ENCODE results near the gene NACAD.
A peak's percentile ranks its signal among the peaks of the same experiment; 100 is the strongest.

NACAD gene

GRCh38 chr7:45088146-45088701, 545 bp downstream of the NACAD start:
- no peak for TF ChIP-seq CTCF (conservative IDR thresholded peaks at IDR 0.05; ENCODE audit: low read depth, low read length)
- no peak for DNase-seq (ENCODE audit: low read depth)
- H3K4me3 ChIP-seq (ENCODE audit: low read length), result peak overlapping the region; percentile 35

DNA sequence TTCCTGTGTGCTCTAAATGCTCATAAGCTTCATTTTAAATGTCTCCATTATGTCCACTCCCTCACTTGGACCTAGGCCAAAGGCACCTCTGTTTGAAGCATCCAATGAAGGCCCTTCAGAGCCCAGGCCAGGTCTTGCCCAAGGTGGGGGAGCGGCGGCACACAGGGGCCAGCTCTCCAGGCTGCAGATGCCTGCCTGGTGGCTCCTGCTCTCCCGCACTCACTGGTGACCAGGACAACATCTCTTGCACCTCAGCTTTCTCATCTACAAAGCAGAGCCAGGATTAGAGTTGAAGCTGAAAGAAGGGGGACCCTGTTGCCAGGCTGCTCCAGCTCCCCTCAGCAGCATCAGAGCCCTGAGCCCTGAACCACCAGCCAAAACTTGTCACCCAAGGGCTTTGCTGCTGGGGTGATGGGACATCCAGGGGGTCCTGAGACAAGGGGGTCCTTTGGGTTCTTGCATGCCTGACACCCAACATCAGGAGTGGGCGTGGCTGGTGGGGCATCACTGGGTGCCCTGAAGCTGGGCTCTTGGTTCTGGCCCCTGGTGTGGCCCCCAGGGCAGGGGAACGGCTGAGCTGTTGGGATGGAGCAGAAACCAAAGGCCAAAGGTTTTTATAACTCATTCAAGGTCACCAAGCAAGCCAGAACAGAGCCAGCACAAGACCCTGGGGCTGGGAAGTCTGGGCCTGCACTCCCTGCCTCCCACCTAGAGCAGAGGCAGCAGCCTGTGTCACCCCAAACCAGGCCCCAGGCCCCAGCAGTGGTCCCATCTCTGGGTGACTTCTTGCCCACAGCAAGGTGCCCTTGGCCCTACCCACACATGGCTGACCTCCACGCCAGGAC, 1.2 kb downstream of the NACAD start:
- DNase-seq (ENCODE audit: low read depth), result no peak
- no peak overlapping the region for H3K4me3 ChIP-seq (ENCODE audit: low read length)
- no peak for TF ChIP-seq CTCF (conservative IDR thresholded peaks at IDR 0.05; ENCODE audit: low read depth, low read length)

- TF ChIP-seq CTCF (conservative IDR thresholded peaks at IDR 0.05; ENCODE audit: low read depth, low read length), result no peak
- no peak overlapping the region for H3K4me3 ChIP-seq (ENCODE audit: low read length)
- no peak for DNase-seq (ENCODE audit: low read depth)
Observed at GRCh38 chr7:45086331-45087065, 2.3 kb downstream of the NACAD start.

DNA sequence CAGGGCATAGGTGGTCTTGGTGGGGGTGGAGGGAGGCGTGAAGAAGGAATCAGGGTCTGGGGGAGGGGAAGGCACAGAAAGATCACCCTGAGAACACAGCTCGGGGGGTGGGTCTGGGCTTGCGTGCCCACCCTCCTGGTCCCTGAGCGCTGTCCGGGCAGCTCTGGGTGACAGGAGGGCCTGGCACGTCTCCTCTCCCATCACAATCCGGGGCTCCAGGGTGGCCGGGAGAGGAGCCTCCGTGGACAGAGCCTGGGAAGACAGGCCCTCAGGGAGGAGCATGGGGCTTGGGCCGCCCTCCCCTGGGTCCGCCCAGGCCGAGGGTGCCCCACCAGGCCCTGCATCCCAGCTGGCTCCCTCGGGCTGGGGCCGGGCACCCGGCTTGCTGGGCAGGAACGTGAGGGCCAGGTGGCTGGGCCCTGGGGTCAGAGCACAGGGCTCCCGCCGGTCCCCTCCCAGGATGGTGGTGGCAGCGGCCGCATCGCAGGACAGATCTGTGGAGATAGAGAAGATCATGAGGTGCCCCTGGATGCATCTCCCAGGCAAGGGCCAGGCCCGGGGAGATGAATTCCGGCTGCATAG, 3.1 kb downstream of the NACAD start:
- no peak for TF ChIP-seq CTCF (conservative IDR thresholded peaks at IDR 0.05; ENCODE audit: low read depth, low read length)
- H3K4me3 ChIP-seq (ENCODE audit: low read length), result no peak overlapping the region
- no peak for DNase-seq (ENCODE audit: low read depth)

DNA sequence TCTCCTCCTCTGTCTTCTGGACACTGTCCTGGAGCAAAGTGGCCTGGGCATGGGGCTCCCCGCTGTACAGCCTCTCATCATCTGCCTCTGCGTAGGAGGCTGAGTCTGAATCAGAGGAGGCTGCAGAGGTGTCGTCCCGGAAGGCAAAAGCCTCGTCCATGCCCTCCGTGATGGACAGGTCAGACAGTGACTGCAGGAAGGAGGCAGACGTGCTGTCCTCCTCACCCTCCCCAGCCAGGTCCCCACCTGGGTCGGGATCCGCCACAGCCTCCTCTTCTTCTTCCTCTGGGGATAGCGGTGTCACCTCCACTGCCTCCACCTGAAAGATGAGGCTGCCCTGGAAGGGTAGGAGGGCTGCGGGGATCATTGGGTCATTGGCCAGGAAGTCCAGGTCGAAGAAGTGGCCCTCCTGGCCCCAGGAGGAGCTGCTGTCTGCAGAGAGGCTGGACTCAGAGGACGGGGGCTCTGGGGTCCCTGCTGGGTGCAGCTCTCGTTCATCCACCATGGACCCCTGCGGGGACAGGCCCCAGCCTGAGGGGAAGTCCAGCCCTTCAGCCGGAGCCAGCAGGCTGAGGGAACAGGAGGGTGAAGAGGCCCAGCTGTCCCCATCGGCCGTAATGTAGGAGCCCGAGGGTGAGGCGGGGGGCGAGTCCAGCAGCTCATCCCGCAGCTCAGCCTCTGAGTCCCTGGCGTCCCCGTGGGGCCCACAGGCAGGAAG, 3.7 kb downstream of the NACAD start:
- DNase-seq (ENCODE audit: low read depth), result no peak
- no peak overlapping the region for H3K4me3 ChIP-seq (ENCODE audit: low read length)
- no peak for TF ChIP-seq CTCF (conservative IDR thresholded peaks at IDR 0.05; ENCODE audit: low read depth, low read length)

DNA sequence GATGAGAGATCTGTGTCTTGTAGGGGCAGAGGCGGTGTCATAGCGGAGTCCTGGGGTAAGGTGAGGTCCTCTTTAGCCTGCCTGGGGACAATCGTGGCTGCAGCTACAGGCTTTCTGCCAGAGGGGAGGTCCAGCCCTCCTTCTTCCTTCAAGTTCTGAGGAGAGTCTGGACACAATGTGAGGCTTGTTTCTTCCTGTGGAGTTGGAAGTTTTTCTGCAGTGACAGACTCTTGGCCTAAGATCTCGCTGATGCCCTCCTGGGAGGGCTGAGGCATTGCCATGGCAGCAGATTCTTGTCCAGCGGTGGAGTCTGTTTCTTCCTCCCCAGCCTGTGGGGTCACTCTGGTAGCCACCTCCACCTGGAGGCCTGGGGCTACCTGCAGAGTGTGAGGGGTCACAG, 4.4 kb downstream of the NACAD start:
- TF ChIP-seq CTCF (conservative IDR thresholded peaks at IDR 0.05; ENCODE audit: low read depth, low read length), result no peak
- DNase-seq (ENCODE audit: low read depth), result no peak
- H3K4me3 ChIP-seq (ENCODE audit: low read length), result no peak overlapping the region

Measured in retinal pigment epithelial cell (primary cell).